ENCODE results near the gene WDPCP.

DNA sequence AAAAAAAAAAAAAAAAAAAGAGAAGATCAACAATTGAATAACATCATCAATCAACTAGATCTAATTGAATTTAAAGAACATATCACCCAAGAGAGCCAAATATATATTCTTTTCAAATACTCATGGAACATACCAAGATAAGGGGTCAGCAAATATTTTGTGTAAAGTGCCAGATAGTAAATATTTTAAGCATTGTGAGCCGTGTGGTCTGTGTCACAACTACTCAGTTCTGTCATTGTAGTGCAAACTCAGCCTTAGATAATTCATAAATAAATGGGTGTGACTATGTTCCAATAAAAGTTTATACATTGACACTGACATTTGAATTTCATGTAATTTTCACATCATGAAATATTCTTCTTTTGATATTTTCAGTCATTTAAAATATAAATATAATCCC lies 491.8 kb downstream of the WDPCP start:
- TF ChIP-seq YY1 (IDR thresholded peaks at IDR 0.05; ENCODE audit: insufficient read depth, insufficient read length) (no peak), SUZ12 (IDR thresholded peaks at IDR 0.05; ENCODE audit: extremely low read depth, insufficient read depth, insufficient read length) (no peak)
